Measurements from ENCODE around the gene C1orf216. TPM values are rescaled to one million over a fixed set of nuclear protein-coding genes. Genes with fewer than 3 reads are reported as not detected.

Gene C1orf216, protein sequence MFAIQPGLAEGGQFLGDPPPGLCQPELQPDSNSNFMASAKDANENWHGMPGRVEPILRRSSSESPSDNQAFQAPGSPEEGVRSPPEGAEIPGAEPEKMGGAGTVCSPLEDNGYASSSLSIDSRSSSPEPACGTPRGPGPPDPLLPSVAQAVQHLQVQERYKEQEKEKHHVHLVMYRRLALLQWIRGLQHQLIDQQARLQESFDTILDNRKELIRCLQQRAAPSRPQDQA
- 6.0 and 9.8 TPM in 2 replicates for total RNA-seq

DNA sequence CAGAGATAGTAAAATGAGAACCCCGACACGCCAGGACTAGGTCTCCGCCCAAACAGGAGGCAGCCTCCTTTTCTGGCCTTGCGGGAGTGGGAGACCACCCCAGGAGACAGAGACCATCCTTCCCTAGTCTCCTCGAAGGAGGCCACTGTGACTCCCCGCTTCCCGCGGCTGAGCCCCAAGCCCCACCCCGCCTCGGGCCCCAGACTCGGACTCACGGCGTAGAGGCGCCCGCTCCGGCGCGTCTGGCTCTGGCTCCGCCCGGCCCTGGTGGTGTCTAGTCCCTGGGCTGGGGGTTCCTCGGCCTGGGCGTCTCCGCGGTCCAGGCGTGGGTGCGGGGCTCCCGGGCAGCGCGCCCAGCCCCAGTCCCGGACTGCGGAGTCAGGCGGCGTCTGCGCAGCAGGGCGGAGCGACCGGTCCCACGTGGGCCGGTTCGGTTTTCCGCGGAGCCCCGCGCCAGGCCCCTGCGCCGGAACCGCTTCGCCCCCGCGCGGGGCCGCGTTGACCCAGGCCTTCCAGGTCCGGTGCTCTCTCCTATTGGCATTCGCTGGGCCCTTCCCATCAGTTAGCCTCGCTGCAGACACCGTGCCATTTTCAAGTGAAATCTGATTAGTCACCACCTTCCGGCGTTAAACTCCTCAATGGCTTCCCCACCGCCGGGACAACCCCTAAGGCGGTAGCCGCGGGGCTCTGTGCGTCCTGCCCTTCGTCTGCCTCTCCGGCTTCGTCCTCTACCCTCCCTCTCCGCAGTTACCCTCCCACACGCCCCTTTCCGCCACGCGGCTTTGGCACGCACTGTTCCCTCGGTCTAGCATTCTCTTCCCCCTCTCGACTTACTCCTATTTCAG, at the start of gene C1orf216:
Gene C1orf216 (minus strand): TSS at position 393 of the 845 bp plus-strand sequence. CDS start 2,563 bp downstream, outside the sequence.
- DNase-seq (ENCODE audit: low read depth): no peak
- TF ChIP-seq, protein P1, sequence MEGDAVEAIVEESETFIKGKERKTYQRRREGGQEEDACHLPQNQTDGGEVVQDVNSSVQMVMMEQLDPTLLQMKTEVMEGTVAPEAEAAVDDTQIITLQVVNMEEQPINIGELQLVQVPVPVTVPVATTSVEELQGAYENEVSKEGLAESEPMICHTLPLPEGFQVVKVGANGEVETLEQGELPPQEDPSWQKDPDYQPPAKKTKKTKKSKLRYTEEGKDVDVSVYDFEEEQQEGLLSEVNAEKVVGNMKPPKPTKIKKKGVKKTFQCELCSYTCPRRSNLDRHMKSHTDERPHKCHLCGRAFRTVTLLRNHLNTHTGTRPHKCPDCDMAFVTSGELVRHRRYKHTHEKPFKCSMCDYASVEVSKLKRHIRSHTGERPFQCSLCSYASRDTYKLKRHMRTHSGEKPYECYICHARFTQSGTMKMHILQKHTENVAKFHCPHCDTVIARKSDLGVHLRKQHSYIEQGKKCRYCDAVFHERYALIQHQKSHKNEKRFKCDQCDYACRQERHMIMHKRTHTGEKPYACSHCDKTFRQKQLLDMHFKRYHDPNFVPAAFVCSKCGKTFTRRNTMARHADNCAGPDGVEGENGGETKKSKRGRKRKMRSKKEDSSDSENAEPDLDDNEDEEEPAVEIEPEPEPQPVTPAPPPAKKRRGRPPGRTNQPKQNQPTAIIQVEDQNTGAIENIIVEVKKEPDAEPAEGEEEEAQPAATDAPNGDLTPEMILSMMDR (conservative IDR thresholded peaks at IDR 0.05; ENCODE audit: low read depth, low read length): no peak
- peak within 1 kb of the TSS; percentile 93 for H3K4me3 ChIP-seq (ENCODE audit: low read depth, low read length)

DNA sequence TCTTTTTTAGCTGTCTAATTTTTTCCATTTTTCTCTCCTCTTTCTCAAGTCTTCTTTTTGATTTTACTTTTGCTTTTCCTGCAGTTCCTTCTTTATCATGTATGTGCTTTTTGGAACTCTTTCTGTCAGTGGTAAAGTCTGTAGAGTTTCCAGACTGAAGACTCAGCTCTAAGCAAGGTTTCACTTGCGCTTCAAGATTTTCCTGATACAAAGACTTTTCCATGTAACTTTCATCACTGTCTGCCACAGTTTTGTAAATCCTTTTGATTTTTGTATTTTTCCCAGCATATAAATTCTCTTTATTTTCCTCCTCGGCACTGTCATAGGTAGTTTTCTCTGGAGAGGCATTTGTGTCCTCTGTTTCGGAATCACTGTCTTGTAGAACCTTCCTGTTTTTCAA, 45.6 kb upstream of the C1orf216 start:
- no peak for DNase-seq (ENCODE audit: low read depth)
- TF ChIP-seq, protein P1 (conservative IDR thresholded peaks at IDR 0.05; ENCODE audit: low read depth, low read length): no peak
- no peak overlapping the region for H3K4me3 ChIP-seq (ENCODE audit: low read depth, low read length)

DNA sequence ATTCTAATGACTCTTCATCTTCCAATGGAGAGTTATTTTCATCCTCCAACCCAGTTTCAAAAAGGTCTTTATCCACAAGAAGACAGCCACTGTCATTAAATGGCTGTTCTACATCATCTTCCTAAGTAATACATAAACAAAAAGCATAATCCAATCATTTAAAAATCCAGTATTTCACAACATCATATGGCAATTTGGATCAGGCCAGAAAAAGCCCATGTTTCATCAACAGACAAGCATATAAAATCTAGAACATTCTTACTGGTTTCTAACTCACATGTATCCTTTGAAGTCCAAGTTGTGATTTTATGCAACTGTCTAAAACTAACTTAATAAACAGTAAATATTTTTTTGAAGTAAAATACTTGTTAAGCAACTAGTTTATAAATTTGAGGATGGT, 44.5 kb upstream of the C1orf216 start:
- TF ChIP-seq, protein P1 (conservative IDR thresholded peaks at IDR 0.05; ENCODE audit: low read depth, low read length): no peak
- DNase-seq (ENCODE audit: low read depth): no peak
- H3K4me3 ChIP-seq (ENCODE audit: low read depth, low read length): no peak overlapping the region

DNA sequence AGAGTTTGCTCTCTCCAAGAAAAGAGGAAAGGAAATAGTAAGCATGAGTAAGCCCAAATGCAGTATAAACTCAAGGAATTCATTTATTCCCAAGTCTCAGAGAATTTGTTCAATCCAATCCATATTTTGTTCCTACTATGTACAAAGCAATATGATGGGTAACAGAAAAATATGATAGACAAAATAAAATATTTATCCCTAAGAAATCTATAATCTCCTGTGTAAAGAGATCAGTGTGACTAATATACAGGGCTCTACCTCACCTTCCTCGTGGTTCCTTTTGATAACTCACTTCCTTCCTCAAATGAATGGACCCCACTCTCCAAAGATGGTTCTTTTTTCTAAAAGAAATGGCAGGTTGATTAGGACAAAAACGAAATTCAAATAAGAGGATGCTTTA, 43.5 kb upstream of the C1orf216 start:
- no peak for DNase-seq (ENCODE audit: low read depth)
- H3K4me3 ChIP-seq (ENCODE audit: low read depth, low read length): no peak overlapping the region

DNA sequence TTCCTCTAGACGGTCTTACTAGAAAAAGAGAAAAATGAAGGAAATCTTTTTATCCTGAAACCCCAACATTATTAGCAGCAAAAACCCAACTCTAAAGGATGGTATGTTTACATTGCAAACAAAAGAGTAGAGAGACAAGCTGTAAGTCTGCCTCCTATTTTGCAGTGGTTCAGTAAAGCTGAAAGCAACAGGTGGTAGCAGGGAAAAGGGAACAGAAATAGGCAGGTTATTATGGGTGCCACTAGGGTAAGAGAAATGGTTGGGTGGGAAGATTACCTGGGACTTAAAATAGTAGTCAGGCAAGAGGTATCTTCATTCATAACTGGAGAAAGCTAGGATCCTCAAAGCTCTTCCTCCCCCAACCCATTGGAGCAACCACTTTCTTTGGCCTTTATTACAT, 37.4 kb upstream of the C1orf216 start:
- TF ChIP-seq, protein P1 (conservative IDR thresholded peaks at IDR 0.05; ENCODE audit: low read depth, low read length): no peak
- no peak overlapping the region for H3K4me3 ChIP-seq (ENCODE audit: low read depth, low read length)
- no peak for DNase-seq (ENCODE audit: low read depth)

More for the DNA sequence above, 43.5 kb upstream of the C1orf216 start:
- TF ChIP-seq, protein P1 (conservative IDR thresholded peaks at IDR 0.05; ENCODE audit: low read depth, low read length): no peak

DNA sequence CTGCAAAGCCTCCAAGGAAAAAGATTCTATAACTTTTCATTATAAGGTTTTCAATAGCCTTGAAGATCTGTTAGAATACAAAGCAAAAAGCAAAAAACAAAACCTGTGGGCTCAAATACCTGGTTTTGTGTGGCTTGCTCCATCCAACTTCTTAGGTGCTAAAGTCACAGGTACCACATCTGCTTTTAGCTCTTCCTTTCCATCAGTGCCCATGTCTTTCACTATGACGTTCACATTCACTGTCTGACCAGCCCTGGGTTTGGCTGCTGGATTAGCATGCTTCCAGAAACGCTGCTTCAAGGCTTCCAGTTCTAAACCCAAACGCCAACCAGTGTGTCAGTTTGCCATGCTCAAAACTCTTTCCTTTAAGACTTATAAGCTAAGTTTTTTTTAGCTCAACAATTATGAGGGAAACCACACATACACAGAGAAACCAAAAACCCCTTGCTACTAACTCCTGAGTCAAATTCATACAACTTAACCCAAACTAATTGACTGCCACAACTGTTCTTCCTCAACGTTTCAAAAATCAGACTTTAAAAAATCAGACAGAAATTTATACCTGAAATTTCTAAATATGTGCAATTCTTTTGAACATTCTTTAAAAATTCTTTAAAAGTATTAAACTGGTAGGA, 35.1 kb upstream of the C1orf216 start:
- H3K4me3 ChIP-seq (ENCODE audit: low read depth, low read length): no peak overlapping the region
- TF ChIP-seq, protein P1 (conservative IDR thresholded peaks at IDR 0.05; ENCODE audit: low read depth, low read length): no peak
- DNase-seq (ENCODE audit: low read depth): no peak
